CD4-positive, alpha-beta T cell treated with Interleukin-15 for 4 hours (primary cell): ENCODE results near the gene STRADA.

Experiments
- DNase-seq: peaks from one replicate; pipeline ENCODE4 v3.0.0-alpha.2; 2020; ENCODE audit warnings: low spot score

STRADA gene

GRCh38 chr17:63682441-63682840, 59.2 kb downstream of the STRADA start:
- DNase-seq: no peak

- no peak for DNase-seq
Measured at GRCh38 chr17:63681530-63681929, 60.1 kb downstream of the STRADA start.

- no peak for DNase-seq
Measured at GRCh38 chr17:63680700-63681099, 60.9 kb downstream of the STRADA start.

GRCh38 chr17:63679214-63679613, 62.4 kb downstream of the STRADA start:
- DNase-seq: no peak

GRCh38 chr17:63676584-63676983, 65.0 kb downstream of the STRADA start:
- DNase-seq: no peak

GRCh38 chr17:63675607-63676546, 65.7 kb downstream of the STRADA start:
- DNase-seq: no peak

- no peak for DNase-seq
Measured at GRCh38 chr17:63675231-63675606, 66.4 kb downstream of the STRADA start.

- no peak for DNase-seq
Measured at GRCh38 chr17:63672856-63673255, 68.7 kb downstream of the STRADA start.

- DNase-seq: no peak
Measured at GRCh38 chr17:63665527-63666214, 75.9 kb downstream of the STRADA start.

GRCh38 chr17:63659850-63660249, 81.7 kb downstream of the STRADA start:
- DNase-seq: no peak

- no peak for DNase-seq
Measured at GRCh38 chr17:63658366-63658765, 83.2 kb downstream of the STRADA start.

GRCh38 chr17:63657786-63658185, 83.8 kb downstream of the STRADA start:
- DNase-seq: no peak

- no peak for DNase-seq
Measured at GRCh38 chr17:63653050-63653449, 88.5 kb downstream of the STRADA start.
